Fibroblast of lung (primary cell): Measurements from ENCODE around the gene CDPF1.

Experiments
- CTCF ChIP-seq, 2 donors: IDR thresholded peaks in 1 of 2; conservative IDR thresholded peaks in 1 of 2; 1 replicate in 1 of 2; 2 replicates in 1 of 2; pipeline ENCODE4 v1.5.1; 2011 to 2012; ENCODE audit warnings: low read length in 2 of 2, control low read depth in 1 of 2, inconsistent platforms in 1 of 2, low read depth in 1 of 2, mild to moderate bottlenecking in 1 of 2
- EZH2 ChIP-seq: IDR thresholded peaks from 2 replicates; pipeline ENCODE4 v1.5.1; 2012; ENCODE audit warnings: low read length, control low read depth, mild to moderate bottlenecking; ENCODE audit errors: missing control alignments

DNA sequence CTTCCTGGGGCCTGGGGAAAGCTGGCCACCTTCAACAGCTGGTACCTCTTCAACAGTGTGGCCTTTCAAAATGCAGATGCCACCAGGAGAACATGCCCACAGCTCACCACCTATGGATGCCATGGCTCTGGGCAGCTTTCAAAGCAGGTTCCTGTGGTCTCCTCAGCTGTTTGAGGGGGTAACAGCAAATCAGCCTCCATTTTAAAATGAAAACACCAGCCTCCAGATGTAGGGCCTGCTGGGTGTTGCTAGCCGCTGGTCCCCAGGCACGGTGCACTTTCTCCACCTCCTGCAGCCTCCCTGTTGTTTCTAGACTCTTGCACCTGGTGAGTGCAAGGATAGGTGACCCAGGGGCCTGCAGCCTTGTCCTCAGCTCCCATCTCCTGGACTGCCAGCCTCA is 10.0 kb downstream of the CDPF1 start:
- TF ChIP-seq CTCF (conservative IDR thresholded peaks at IDR 0.05 in 1 of 2, IDR thresholded peaks at IDR 0.05 in 1 of 2; ENCODE audit: low read depth in 1 of 2, low read length in 2 of 2) (no peak), EZH2 (no peak)
